ENCODE measurements around the gene NOXA1.
A peak's percentile ranks its signal among the peaks of the same experiment; 100 is the strongest.

Gene NOXA1

GRCh38 chr9:137452761-137453642 is 29.8 kb downstream of the NOXA1 start:
- DNase-seq (ENCODE audit: low read depth, low spot score) = no peak
- TF ChIP-seq, protein P1, sequence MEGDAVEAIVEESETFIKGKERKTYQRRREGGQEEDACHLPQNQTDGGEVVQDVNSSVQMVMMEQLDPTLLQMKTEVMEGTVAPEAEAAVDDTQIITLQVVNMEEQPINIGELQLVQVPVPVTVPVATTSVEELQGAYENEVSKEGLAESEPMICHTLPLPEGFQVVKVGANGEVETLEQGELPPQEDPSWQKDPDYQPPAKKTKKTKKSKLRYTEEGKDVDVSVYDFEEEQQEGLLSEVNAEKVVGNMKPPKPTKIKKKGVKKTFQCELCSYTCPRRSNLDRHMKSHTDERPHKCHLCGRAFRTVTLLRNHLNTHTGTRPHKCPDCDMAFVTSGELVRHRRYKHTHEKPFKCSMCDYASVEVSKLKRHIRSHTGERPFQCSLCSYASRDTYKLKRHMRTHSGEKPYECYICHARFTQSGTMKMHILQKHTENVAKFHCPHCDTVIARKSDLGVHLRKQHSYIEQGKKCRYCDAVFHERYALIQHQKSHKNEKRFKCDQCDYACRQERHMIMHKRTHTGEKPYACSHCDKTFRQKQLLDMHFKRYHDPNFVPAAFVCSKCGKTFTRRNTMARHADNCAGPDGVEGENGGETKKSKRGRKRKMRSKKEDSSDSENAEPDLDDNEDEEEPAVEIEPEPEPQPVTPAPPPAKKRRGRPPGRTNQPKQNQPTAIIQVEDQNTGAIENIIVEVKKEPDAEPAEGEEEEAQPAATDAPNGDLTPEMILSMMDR (IDR thresholded peaks at IDR 0.05; ENCODE audit: low read depth, low read length) = no peak
- no peak overlapping the region for H3K4me3 ChIP-seq (ENCODE audit: low read depth, low read length)
- in situ Hi-C loops (cut with HindIII; ENCODE audit: low sequenced_read_pairs) = no loop called here

- in situ Hi-C loops (cut with HindIII; ENCODE audit: low sequenced_read_pairs) = no loop called here
- TF ChIP-seq, protein P1 (IDR thresholded peaks at IDR 0.05; ENCODE audit: low read depth, low read length) = no peak
- DNase-seq (ENCODE audit: low read depth, low spot score) = peak; percentile 64
- no peak overlapping the region for H3K4me3 ChIP-seq (ENCODE audit: low read depth, low read length)
Observed at GRCh38 chr9:137453643-137454081, 30.5 kb downstream of the NOXA1 start.

- in situ Hi-C loops (cut with HindIII; ENCODE audit: low sequenced_read_pairs) = no loop called here
- DNase-seq (ENCODE audit: low read depth, low spot score) = no peak
- TF ChIP-seq, protein P1 (IDR thresholded peaks at IDR 0.05; ENCODE audit: low read depth, low read length) = no peak
- no peak overlapping the region for H3K4me3 ChIP-seq (ENCODE audit: low read depth, low read length)
Observed at GRCh38 chr9:137454145-137454596, 31.0 kb downstream of the NOXA1 start.

GRCh38 chr9:137454597-137455358 is 31.6 kb downstream of the NOXA1 start:
- in situ Hi-C loops (cut with HindIII; ENCODE audit: low sequenced_read_pairs) = no loop called here
- no peak for DNase-seq (ENCODE audit: low read depth, low spot score)
- no peak overlapping the region for H3K4me3 ChIP-seq (ENCODE audit: low read depth, low read length)
- TF ChIP-seq, protein P1 (IDR thresholded peaks at IDR 0.05; ENCODE audit: low read depth, low read length) = no peak

GRCh38 chr9:137455359-137455991 is 32.3 kb downstream of the NOXA1 start:
- no peak overlapping the region for H3K4me3 ChIP-seq (ENCODE audit: low read depth, low read length)
- no peak for DNase-seq (ENCODE audit: low read depth, low spot score)
- in situ Hi-C loops (cut with HindIII; ENCODE audit: low sequenced_read_pairs) = no loop called here
- TF ChIP-seq, protein P1 (IDR thresholded peaks at IDR 0.05; ENCODE audit: low read depth, low read length) = no peak

Measured in astrocyte of the spinal cord (primary cell).